ENCODE data around the gene RRM2. TPM values are rescaled to one million over a fixed set of nuclear protein-coding genes. Genes with fewer than 3 reads are reported as not detected.

RRM2 gene
- total RNA-seq, 1 donor from 2014 or later, result 21.2 TPM

DNA sequence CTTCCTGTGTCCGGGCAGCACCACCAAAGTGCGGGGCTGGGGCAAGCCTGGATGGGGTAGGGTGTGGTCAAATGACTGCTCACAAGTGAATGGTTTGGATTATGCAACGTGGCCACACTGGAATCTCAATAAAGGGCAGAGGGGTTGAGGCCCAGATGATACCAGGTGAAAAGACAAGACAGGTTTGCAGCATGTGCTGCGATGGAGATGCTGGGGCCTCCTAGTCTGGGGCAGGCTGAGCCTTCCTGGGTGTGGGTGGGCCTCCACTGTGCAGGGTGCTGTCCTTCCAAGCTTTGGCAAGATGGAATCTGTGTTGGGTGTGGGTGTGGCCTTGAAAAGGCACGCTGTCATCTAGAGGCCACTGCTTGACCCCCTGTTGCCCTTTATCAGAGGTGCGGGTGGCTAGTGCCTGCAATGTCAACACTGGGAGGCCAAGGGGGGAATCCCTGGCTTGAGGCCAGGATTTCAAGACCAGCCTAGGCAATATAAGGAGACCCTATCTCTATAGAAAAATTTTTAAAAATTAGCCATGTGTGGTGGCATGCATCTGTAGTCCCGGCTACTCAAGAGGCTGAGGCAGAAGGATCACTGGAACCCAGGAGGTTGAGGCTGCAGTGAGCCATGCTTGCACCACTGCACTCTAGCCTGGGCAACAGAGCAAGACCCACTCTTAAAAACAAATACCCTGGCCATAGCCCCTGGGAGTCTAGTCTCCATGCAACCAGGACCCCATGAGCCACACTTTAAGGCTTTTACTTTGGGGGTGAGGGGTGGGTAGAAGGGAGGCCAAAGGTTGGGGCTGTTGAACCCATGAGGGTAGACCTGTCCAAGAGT, 13.8 kb downstream of the RRM2 start:
- Mint-ChIP-seq H3K9me3 (ENCODE audit: unreplicated experiment) (peaks cover 3% of the 10 kb centered on the region), H3K36me3 (ENCODE audit: unreplicated experiment) (no peaks in the 10 kb centered on the region), H3K4me3 (ENCODE audit: unreplicated experiment) (no peak overlapping the region), H3K4me1 (ENCODE audit: low read depth, unreplicated experiment) (no peaks in the 10 kb centered on the region), H3K27ac (ENCODE audit: unreplicated experiment) (no peak overlapping the region), H3K27me3 (ENCODE audit: unreplicated experiment) (no peaks in the 10 kb centered on the region)
- no peak for DNase-seq
- TF ChIP-seq, protein P1, sequence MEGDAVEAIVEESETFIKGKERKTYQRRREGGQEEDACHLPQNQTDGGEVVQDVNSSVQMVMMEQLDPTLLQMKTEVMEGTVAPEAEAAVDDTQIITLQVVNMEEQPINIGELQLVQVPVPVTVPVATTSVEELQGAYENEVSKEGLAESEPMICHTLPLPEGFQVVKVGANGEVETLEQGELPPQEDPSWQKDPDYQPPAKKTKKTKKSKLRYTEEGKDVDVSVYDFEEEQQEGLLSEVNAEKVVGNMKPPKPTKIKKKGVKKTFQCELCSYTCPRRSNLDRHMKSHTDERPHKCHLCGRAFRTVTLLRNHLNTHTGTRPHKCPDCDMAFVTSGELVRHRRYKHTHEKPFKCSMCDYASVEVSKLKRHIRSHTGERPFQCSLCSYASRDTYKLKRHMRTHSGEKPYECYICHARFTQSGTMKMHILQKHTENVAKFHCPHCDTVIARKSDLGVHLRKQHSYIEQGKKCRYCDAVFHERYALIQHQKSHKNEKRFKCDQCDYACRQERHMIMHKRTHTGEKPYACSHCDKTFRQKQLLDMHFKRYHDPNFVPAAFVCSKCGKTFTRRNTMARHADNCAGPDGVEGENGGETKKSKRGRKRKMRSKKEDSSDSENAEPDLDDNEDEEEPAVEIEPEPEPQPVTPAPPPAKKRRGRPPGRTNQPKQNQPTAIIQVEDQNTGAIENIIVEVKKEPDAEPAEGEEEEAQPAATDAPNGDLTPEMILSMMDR (IDR thresholded peaks at IDR 0.05; ENCODE audit: partially characterized antibody, unreplicated experiment), result no peak

DNA sequence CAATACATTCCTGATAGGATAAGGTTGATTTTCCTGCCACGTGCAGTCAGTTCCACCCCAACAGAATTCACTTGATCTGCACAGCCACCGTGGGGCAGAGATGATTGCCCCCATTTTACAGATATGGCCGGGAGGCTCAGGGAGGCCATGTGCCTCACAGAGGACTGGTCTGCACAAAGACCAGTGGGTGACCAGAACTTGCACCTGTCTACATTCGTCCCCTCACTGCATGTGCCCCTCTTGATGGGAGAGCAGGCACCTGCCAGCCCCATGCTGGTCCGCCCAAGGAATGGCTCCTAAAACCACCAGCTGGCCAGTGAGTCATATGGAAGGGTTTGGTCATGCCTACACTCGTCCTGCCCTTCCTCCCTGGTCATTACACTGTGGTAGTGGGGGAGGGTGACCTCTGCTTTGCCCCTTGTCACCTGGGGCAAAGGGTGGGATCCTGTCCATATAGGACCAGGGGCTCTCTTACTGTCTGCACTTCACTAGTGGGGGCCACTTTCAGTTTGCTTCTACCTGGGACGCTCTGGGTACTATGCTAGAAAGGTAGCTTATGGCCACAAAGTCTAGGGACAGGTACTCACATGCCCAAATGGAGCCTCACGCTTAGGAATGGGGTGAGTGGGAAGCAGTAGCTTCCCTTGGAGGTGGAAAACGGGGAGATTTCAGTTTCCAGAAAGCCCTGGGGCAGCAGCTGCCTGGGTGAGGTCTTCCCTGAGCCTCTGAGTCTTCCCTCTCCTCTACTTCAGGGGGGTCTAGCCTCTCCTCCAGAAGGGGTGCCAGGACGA, 14.7 kb downstream of the RRM2 start:
- peaks cover 3% of the 10 kb centered on the region for H3K9me3 Mint-ChIP-seq (ENCODE audit: unreplicated experiment)

DNA sequence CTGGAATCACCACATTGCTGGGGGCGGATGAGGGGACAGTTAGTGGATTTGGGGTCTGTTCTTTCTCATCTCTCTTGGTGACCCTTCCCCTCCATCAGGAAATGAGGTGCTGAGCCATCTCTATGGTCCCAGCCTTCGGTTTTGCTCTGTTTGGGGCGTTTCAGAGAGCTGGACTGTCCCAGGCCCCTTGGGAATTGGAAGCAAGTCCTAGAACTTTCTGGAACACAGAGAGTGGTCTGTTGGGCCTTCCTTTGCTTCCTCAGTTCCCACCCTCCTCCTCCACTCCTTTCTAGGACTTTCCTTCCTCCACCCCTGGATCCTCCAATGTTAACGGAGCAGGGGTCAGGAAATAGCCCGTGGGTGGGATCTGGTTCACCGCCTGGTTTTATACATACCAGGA, 17.0 kb downstream of the RRM2 start:
- no peaks in the 10 kb centered on the region for H3K27me3 Mint-ChIP-seq (ENCODE audit: unreplicated experiment)
- H3K4me3 Mint-ChIP-seq (ENCODE audit: unreplicated experiment), result no peak overlapping the region
- DNase-seq, result no peak
- TF ChIP-seq, protein P1 (IDR thresholded peaks at IDR 0.05; ENCODE audit: partially characterized antibody, unreplicated experiment), result no peak
- H3K27ac Mint-ChIP-seq (ENCODE audit: unreplicated experiment), result no peak overlapping the region
- H3K36me3 Mint-ChIP-seq (ENCODE audit: unreplicated experiment), result no peaks in the 10 kb centered on the region
- H3K4me1 Mint-ChIP-seq (ENCODE audit: low read depth, unreplicated experiment), result no peaks in the 10 kb centered on the region
- peaks cover 3% of the 10 kb centered on the region for H3K9me3 Mint-ChIP-seq (ENCODE audit: unreplicated experiment)

More for the DNA sequence above, 14.7 kb downstream of the RRM2 start:
- Mint-ChIP-seq H3K27ac (ENCODE audit: unreplicated experiment) (no peak overlapping the region), H3K4me3 (ENCODE audit: unreplicated experiment) (no peak overlapping the region), H3K36me3 (ENCODE audit: unreplicated experiment) (no peaks in the 10 kb centered on the region), H3K4me1 (ENCODE audit: low read depth, unreplicated experiment) (no peaks in the 10 kb centered on the region), H3K27me3 (ENCODE audit: unreplicated experiment) (no peaks in the 10 kb centered on the region)
- DNase-seq, result no peak
- TF ChIP-seq, protein P1 (IDR thresholded peaks at IDR 0.05; ENCODE audit: partially characterized antibody, unreplicated experiment), result no peak

- DNase-seq, result no peak
- Mint-ChIP-seq H3K36me3 (ENCODE audit: unreplicated experiment) (no peaks in the 10 kb centered on the region), H3K4me1 (ENCODE audit: low read depth, unreplicated experiment) (no peaks in the 10 kb centered on the region), H3K9me3 (ENCODE audit: unreplicated experiment) (peaks cover 2% of the 10 kb centered on the region), H3K27ac (ENCODE audit: unreplicated experiment) (no peak overlapping the region), H3K27me3 (ENCODE audit: unreplicated experiment) (peaks cover 1% of the 10 kb centered on the region), H3K4me3 (ENCODE audit: unreplicated experiment) (no peak overlapping the region)
- TF ChIP-seq, protein P1 (IDR thresholded peaks at IDR 0.05; ENCODE audit: partially characterized antibody, unreplicated experiment), result no peak
Measured at GRCh38 chr2:10140841-10141610, 18.5 kb downstream of the RRM2 start.
